CD1c-positive myeloid dendritic cell (primary cell): ENCODE measurements around the gene RTN4.

Experiments
- DNase-seq: peaks from one replicate; pipeline ENCODE4 v3.0.0-alpha.2; 2016; ENCODE audit errors: extremely low spot score

Gene RTN4

GRCh38 chr2:54968561-54969218, 81.6 kb downstream of the RTN4 start:
- no peak for DNase-seq

- DNase-seq: no peak
Measured at GRCh38 chr2:54967759-54968365, 82.4 kb downstream of the RTN4 start.

- no peak for DNase-seq
Measured at GRCh38 chr2:54967269-54967668, 83.0 kb downstream of the RTN4 start.

GRCh38 chr2:54966837-54967236, 83.4 kb downstream of the RTN4 start:
- DNase-seq: no peak

GRCh38 chr2:54966165-54966832, 84.0 kb downstream of the RTN4 start:
- no peak for DNase-seq

GRCh38 chr2:54965425-54965824, 84.8 kb downstream of the RTN4 start:
- DNase-seq: no peak

GRCh38 chr2:54964816-54965215, 85.4 kb downstream of the RTN4 start:
- DNase-seq: no peak

GRCh38 chr2:54964271-54964670, 86.0 kb downstream of the RTN4 start:
- no peak for DNase-seq

GRCh38 chr2:54963476-54963875, 86.8 kb downstream of the RTN4 start:
- no peak for DNase-seq

GRCh38 chr2:54962935-54963440, 87.3 kb downstream of the RTN4 start:
- DNase-seq: no peak

- DNase-seq: no peak
Measured at GRCh38 chr2:54962511-54962910, 87.7 kb downstream of the RTN4 start.

GRCh38 chr2:54960164-54960563, 90.1 kb downstream of the RTN4 start:
- no peak for DNase-seq

GRCh38 chr2:54958717-54959371, 91.4 kb downstream of the RTN4 start:
- DNase-seq: no peak

GRCh38 chr2:54957321-54957999, 92.8 kb downstream of the RTN4 start:
- no peak for DNase-seq

- no peak for DNase-seq
Measured at GRCh38 chr2:54956111-54956627, 94.1 kb downstream of the RTN4 start.

GRCh38 chr2:54955358-54956110, 94.7 kb downstream of the RTN4 start:
- DNase-seq: no peak

GRCh38 chr2:54954705-54955357, 95.4 kb downstream of the RTN4 start:
- no peak for DNase-seq

- no peak for DNase-seq
Measured at GRCh38 chr2:54954158-54954557, 96.1 kb downstream of the RTN4 start.

GRCh38 chr2:54952978-54953456, 97.2 kb downstream of the RTN4 start:
- no peak for DNase-seq

GRCh38 chr2:54952425-54952824, 97.8 kb downstream of the RTN4 start:
- DNase-seq: no peak
